ENCODE results near the gene MCFD2.

MCFD2 gene

DNA sequence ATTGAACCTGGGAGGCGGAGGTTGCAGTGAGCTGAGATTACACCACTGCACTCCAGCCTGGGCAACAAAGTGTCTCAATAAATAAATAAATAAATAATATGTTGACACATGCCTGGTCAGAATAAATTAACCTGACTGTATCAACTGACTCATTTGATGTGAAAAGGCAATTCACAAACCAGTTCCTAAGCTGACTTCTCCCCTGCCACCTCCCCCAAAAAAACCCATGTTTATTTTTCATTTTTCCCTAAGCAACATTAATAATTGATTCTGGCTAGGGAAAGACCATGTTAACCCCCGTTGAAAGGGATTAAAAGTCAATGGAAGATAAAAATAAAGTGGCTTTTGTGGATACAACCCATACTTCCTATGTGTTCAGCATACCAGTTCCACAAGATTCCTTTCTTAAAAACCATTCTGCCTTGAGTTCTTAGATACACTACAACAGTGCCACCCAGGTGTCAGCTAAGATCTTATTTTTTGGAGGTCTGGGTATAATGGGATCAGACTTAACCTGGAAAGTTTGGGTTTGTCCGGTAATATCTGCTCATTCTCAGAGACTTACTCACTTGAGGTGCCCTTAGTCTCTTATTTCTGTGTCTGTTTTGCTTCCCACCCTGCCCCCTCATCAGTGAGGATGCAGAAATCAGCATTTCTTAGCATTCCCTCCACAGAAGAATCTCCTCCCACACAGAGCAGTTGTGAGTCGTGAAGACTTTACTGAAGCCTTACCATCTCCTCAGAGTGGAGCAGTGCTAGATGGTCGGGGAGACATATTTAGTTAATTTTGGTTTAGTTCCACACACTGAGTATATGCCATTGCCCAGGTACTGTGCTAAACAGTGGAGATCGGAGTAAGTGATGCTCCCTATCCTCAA, 10.1 kb upstream of the MCFD2 start:
- in situ Hi-C loops (cut with MboI; ENCODE audit: low pct_unique_long_range_greater_than_20kb, low sequenced_read_pairs, unreplicated experiment): no loop called here
- DNase-seq (ENCODE audit: low spot score): no peak
- TF ChIP-seq CTCF (IDR thresholded peaks at IDR 0.05; ENCODE audit: extremely low read depth, insufficient read depth, missing control alignments): no peak

GRCh38 chr2:46924608-46925007, 9.0 kb upstream of the MCFD2 start:
- in situ Hi-C loops (cut with MboI; ENCODE audit: low pct_unique_long_range_greater_than_20kb, low sequenced_read_pairs, unreplicated experiment): no loop called here
- no peak for TF ChIP-seq CTCF (IDR thresholded peaks at IDR 0.05; ENCODE audit: extremely low read depth, insufficient read depth, missing control alignments)
- DNase-seq (ENCODE audit: low spot score): no peak

DNA sequence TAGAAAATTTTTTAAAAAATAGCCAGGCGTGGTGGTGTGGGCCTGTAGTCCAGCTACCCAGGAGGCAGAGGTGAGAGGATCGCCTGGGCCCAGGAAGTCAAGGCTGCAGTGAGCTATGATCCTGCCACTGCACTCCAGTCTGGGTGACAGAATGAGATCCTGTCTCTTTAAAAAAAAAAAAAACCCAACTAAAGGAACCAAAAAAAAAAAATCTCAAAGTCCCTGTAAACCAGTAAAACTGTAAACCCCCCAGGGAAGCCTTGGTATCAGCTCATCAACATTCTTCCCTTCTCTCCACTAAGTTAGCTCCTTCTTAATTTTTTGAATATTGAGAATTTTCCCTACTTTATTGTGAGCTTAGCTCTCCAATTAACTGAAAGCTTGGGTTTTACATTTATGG, 8.4 kb upstream of the MCFD2 start:
- no peak for TF ChIP-seq CTCF (IDR thresholded peaks at IDR 0.05; ENCODE audit: extremely low read depth, insufficient read depth, missing control alignments)
- DNase-seq (ENCODE audit: low spot score): no peak
- in situ Hi-C loops (cut with MboI; ENCODE audit: low pct_unique_long_range_greater_than_20kb, low sequenced_read_pairs, unreplicated experiment): no loop called here

DNA sequence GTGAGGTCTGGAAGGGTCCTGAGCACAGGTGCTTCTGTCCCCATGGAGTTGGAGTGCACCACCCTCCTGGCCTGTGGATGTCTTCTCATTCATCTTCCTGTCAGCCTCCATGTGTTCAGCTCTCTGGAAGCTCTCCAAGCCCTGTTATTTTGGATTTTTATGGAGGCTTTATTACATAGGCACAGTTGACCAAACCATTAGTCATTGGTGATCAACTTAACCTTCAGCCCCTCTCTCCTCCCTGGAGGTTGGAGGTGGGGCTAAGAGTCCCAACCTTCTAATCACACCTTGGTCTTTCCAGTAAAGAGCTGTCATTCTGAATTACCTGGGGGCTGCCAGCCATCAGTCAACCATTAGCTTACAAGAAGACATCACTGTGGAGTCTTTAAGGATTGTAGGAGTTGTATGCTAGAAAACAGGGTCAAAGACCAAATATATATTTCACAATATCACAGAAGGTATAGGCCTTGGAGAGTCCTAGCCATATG, 7.5 kb upstream of the MCFD2 start:
- no peak for DNase-seq (ENCODE audit: low spot score)
- in situ Hi-C loops (cut with MboI; ENCODE audit: low pct_unique_long_range_greater_than_20kb, low sequenced_read_pairs, unreplicated experiment): no loop called here
- no peak for TF ChIP-seq CTCF (IDR thresholded peaks at IDR 0.05; ENCODE audit: extremely low read depth, insufficient read depth, missing control alignments)

- in situ Hi-C loops (cut with MboI; ENCODE audit: low pct_unique_long_range_greater_than_20kb, low sequenced_read_pairs, unreplicated experiment): no loop called here
- no peak for DNase-seq (ENCODE audit: low spot score)
- TF ChIP-seq CTCF (IDR thresholded peaks at IDR 0.05; ENCODE audit: extremely low read depth, insufficient read depth, missing control alignments): no peak
Measured at GRCh38 chr2:46922606-46923005, 7.0 kb upstream of the MCFD2 start.

DNA sequence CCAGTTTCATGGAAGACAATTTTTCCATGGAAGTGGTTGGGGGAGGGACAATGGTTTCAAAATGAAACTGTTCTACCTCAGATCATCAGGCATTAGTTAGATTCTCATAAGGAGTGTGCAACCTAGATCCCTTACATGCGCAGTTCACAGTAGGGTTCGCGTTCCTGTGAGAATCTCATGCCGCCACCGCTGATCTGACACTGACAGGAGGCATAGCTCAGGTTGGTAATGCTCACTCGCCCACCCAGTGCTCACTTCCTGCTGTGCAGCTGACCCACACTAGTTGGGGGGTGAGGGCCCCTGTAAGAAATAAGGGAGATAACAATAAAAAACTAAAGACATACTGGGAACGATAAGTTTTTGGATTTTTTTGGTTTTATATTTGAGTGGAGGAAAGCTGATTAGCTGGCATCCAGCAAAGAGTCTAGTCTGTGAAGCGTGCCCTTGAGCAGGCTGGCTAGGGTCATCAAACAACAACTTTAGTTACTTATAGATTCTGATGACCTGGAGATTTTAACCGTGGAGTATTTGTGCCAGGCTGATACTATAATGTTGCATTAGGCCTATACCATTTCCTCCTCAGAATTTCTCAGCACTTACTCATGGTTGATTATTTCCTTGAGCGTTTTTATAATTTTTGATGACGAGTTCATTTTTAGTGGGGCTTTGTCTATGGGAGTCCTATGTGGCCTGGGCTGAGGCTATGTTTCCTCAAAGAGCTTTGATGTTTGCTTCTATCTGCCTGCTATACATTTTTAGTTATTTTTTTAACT, 6.3 kb upstream of the MCFD2 start:
- in situ Hi-C loops (cut with MboI; ENCODE audit: low pct_unique_long_range_greater_than_20kb, low sequenced_read_pairs, unreplicated experiment): no loop called here
- no peak for TF ChIP-seq CTCF (IDR thresholded peaks at IDR 0.05; ENCODE audit: extremely low read depth, insufficient read depth, missing control alignments)
- DNase-seq (ENCODE audit: low spot score): no peak
